NK-92 (cell line): ENCODE results near the gene CCNH.

Source experiments
- DNase-seq: peaks from one replicate; lab custom pipeline; 2025; ENCODE audit not compliant: unreplicated experiment; lab: John Stamatoyannopoulos, UW

Gene CCNH

GRCh38 chr5:87361536-87362213, 51.1 kb downstream of the CCNH start:
- DNase-seq, result no peak

GRCh38 chr5:87361031-87361445, 51.7 kb downstream of the CCNH start:
- no peak for DNase-seq

- DNase-seq, result no peak
Observed at GRCh38 chr5:87360132-87360531, 52.6 kb downstream of the CCNH start.

GRCh38 chr5:87359106-87359505, 53.6 kb downstream of the CCNH start:
- DNase-seq, result no peak

- DNase-seq, result no peak
Observed at GRCh38 chr5:87354496-87354895, 58.2 kb downstream of the CCNH start.

GRCh38 chr5:87347841-87348240, 64.9 kb downstream of the CCNH start:
- DNase-seq, result no peak

- no peak for DNase-seq
Observed at GRCh38 chr5:87347272-87347671, 65.5 kb downstream of the CCNH start.
